ENCODE data around the gene STMP1. TPM values are rescaled to one million over a fixed set of nuclear protein-coding genes. Genes with fewer than 3 reads are reported as not detected.

The STMP1 gene
- total and polyA plus RNA-seq, 2 of the 13 experiments (the other 11 are each of a cell fraction or from before 2014, with no cell fraction given), result 7.2 to 16.2 TPM

GRCh38 chr7:135670179-135670578 lies 7.9 kb downstream of the STMP1 start:
- H3K36me3 ChIP-seq (replicated peaks in 1 of 2; ENCODE audit: control insufficient read depth in 1 of 2, insufficient read depth in 2 of 2, low read length in 2 of 2), result peaks cover 1 to 13% of the 10 kb centered on the region in 2 experiments; a peak in 3 of 5 replicates
- no peak for FAIRE-seq
- POLR2A ChIA-PET, result no interaction called here

More at GRCh38 chr7:135670179-135670578, 7.9 kb downstream of the STMP1 start:
- CTCF ChIA-PET (ENCODE audit: low intra/inter-chr PET ratio, low total read pairs), result no interaction called here
- TF ChIP-seq ZNF83 (CRISPR knock-in tag; IDR thresholded peaks at IDR 0.05; ENCODE audit: borderline replicate concordance), result no peak
- no peak for TF ChIP-seq ZNF260 (CRISPR knock-in tag; IDR thresholded peaks at IDR 0.05; ENCODE audit: borderline replicate concordance, low read depth)
- no peak for TF ChIP-seq FOXK1 (CRISPR knock-in tag; IDR thresholded peaks at IDR 0.05; ENCODE audit: borderline replicate concordance, low read depth)
- TF ChIP-seq ZBTB26 (CRISPR knock-in tag; IDR thresholded peaks at IDR 0.05; ENCODE audit: borderline replicate concordance), result no peak
- TF ChIP-seq ZNF253 (CRISPR knock-in tag; IDR thresholded peaks at IDR 0.05; ENCODE audit: borderline replicate concordance), result no peak
- no peak for TF ChIP-seq ISX (CRISPR knock-in tag; conservative IDR thresholded peaks at IDR 0.05)
- in situ Hi-C loops (cut with HindIII; ENCODE audit: extremely low pct_ligation_motif_present, low pct_unique_long_range_greater_than_20kb) (loop anchor here (10.0 kb wide), 1 partner anchor 335 kb away; no protein-coding TSS in a partner anchor), intact Hi-C loops (cut with micrococcal nuclease; ENCODE audit: unreplicated experiment) (loop anchor here (5.0 kb wide), 1 partner anchor 307 kb away; the partner anchor contains the start of gene MTPN)
- no peak for ATAC-seq
- H3K9ac ChIP-seq (ENCODE audit: insufficient read depth, low read depth, low read length), result no peak overlapping the region
- no peaks in the 10 kb centered on the region for H3K9me3 ChIP-seq (ENCODE audit: low read length)
- no peaks in the 10 kb centered on the region for H4K20me1 ChIP-seq (ENCODE audit: insufficient read depth, low read length)
- no peak overlapping the region for H3K27ac ChIP-seq (ENCODE audit: extremely low read length, insufficient read depth, low read length)
- DNase-seq (ENCODE audit: low spot score), result no peak
- H3K4me2 ChIP-seq (ENCODE audit: low read depth, low read length), result no peak overlapping the region
- H3K79me2 ChIP-seq (ENCODE audit: insufficient read depth, low read length), result peaks cover 33% of the 10 kb centered on the region
- 93% methylated on average over 1 of the region's 1 CpG for WGBS (ENCODE audit: low lambda C conversion rate)
- H3K4me1 ChIP-seq (ENCODE audit: insufficient read depth, low read length), result peaks cover 14% of the 10 kb centered on the region
- no peaks in the 10 kb centered on the region for H3K27me3 ChIP-seq (ENCODE audit: control insufficient read depth in 1 of 2, insufficient read depth in 2 of 2, low read length in 2 of 2)
- H3K4me3 ChIP-seq (replicated peaks in 1 of 3; ENCODE audit: insufficient read depth in 1 of 3, low read depth in 2 of 3, low read length in 3 of 3), result no peak overlapping the region
- BruUV-seq (replicated peaks), result no TSS peak
- no peak overlapping the region for H2AFZ ChIP-seq (ENCODE audit: low read length)

Data from HepG2 (cell line).